H1 (cell line): ENCODE measurements around the gene PRDM1. TPM values are rescaled to one million over a fixed set of nuclear protein-coding genes. Genes with fewer than 3 reads are reported as not detected.

Experiments used
- MAFK ChIP-seq: IDR thresholded peaks from 2 replicates; pipeline ENCODE4 v1.6.1; 2012; ENCODE audit warnings: low read depth, mild to moderate bottlenecking, improper control_type of control experiment, low read length
- polyA plus RNA-seq, 7 experiments: library from polyadenylated mRNA; depleted of rRNA in 3 of 7; stranded (reverse) in 5 of 7; unstranded in 2 of 7; fragments of >200 nt in 5 of 7; fragments of 200-250 nt in 2 of 7; gene quantifications; 1 replicate in 5 of 7; 2 replicates in 1 of 7; 4 replicates in 1 of 7; pipeline versions ENCODE4 v1.2.1 to v1.2.3, GENCODE V29; 2011 to 2013; ENCODE audit warnings: missing spikeins in 2 of 7, mixed read lengths in 2 of 7
- total RNA-seq: library from RNA; stranded (reverse); fragmentation: NEBNext Ultra II Directional; extraction: Animal tissue kit (Norgen Biotek cat#: 25700); gene quantifications from 2 replicates; pipeline ENCODE4 v1.2.1, GENCODE V29; 2021

Gene PRDM1
- total and polyA plus RNA-seq, 2 of the 8 experiments (the other 6 are each of a cell fraction or from before 2014, with no cell fraction given), result 0.21 to 0.74 TPM

- TF ChIP-seq MAFK, result no peak
Observed at GRCh38 chr6:106116125-106116832, 30.1 kb downstream of the PRDM1 start (continued).
